HEK293 (cell line): Measurements from ENCODE around the gene C6orf58.

Experiments
- CTCF ChIA-PET: fragments of 350-600 bp; formaldehyde crosslinking; extraction: SDS; loops from one replicate; lab custom pipeline; 2021; ENCODE audit warnings: antibody characterized with exemption; lab: Yijun Ruan, JAX
- POLR2A ChIA-PET: fragments of 300-600 bp; formaldehyde crosslinking; extraction: SDS; loops from one replicate; lab custom pipeline; 2020; ENCODE audit warnings: antibody characterized with exemption, inconsistent platforms; lab: Yijun Ruan, JAX
- H3K27ac ChIP-seq: fragments of 200-500 bp; sonication (Bioruptor generic); 2 replicates; pipeline ENCODE4 v1.5.1; 2014; ENCODE audit warnings: low read depth, low read length, control low read depth, inconsistent platforms; ENCODE audit errors: extremely low read depth
- H3K36me3 ChIP-seq, 2 experiments: fragments of 200-500 bp in 1 of 2; sonication (Bioruptor generic) in 1 of 2; 1 replicate in 1 of 2; 2 replicates in 1 of 2; pipeline ENCODE4 v1.5.1; 2014 to 2017; ENCODE audit warnings: inconsistent platforms in 2 of 2, low read length in 2 of 2; ENCODE audit not compliant: control insufficient read depth in 2 of 2, insufficient read depth in 1 of 2
- H3K4me1 ChIP-seq: fragments of 200-500 bp; sonication (Bioruptor generic); 2 replicates; pipeline ENCODE4 v1.5.1; 2014; ENCODE audit warnings: mild to moderate bottlenecking, low read length, inconsistent platforms; ENCODE audit not compliant: control insufficient read depth, insufficient read depth
- H3K4me3 ChIP-seq: 2 replicates; pipeline ENCODE4 v1.5.1; 2011; ENCODE audit warnings: low read depth, mild to moderate bottlenecking, control low read depth, low read length, moderate library complexity
- H3K9me3 ChIP-seq: fragments of 200-500 bp; sonication (Bioruptor generic); 2 replicates; pipeline ENCODE4 v1.5.1; 2014; ENCODE audit warnings: low read depth, low read length, inconsistent platforms; ENCODE audit not compliant: control insufficient read depth, insufficient read depth
- KLF1 ChIP-seq: fragments of 450-650 bp; formaldehyde crosslinking; IDR thresholded peaks from 2 replicates; pipeline ENCODE4 v1.5.1; 2016; ENCODE audit warnings: missing biosample characterization, missing genetic modification characterization
- KLF7 ChIP-seq: fragments of 450-650 bp; formaldehyde crosslinking; IDR thresholded peaks from 2 replicates; pipeline ENCODE4 v1.5.1; 2016; ENCODE audit warnings: missing biosample characterization, missing genetic modification characterization, borderline replicate concordance
- PRDM1 ChIP-seq: fragments of 450-650 bp; formaldehyde crosslinking; IDR thresholded peaks from 2 replicates; pipeline ENCODE4; 2016; ENCODE audit warnings: missing biosample characterization, missing genetic modification characterization
- RBAK ChIP-seq: fragments of 450-650 bp; formaldehyde crosslinking; IDR thresholded peaks from 2 replicates; pipeline ENCODE4 v1.5.1; 2016; ENCODE audit warnings: missing biosample characterization, missing genetic modification characterization
- SCRT1 ChIP-seq: fragments of 450-650 bp; formaldehyde crosslinking; IDR thresholded peaks from 2 replicates; pipeline ENCODE4 v1.5.1; 2016; ENCODE audit warnings: missing biosample characterization, missing genetic modification characterization, borderline replicate concordance
- SETDB1 ChIP-seq: IDR thresholded peaks from one replicate; pipeline ENCODE4 v1.6.1; 2017; ENCODE audit warnings: mild to moderate bottlenecking, low read length, moderate library complexity, mixed read lengths; ENCODE audit not compliant: insufficient read length
- ZNF174 ChIP-seq: fragments of 450-650 bp; formaldehyde crosslinking; IDR thresholded peaks from 2 replicates; pipeline ENCODE4 v1.5.0; 2017; ENCODE audit warnings: missing biosample characterization, mild to moderate bottlenecking, missing genetic modification characterization
- ZNF211 ChIP-seq: fragments of 450-650 bp; formaldehyde crosslinking; IDR thresholded peaks from 2 replicates; pipeline ENCODE4 v1.5.1; 2016; ENCODE audit warnings: low read depth, missing biosample characterization, missing genetic modification characterization
- ZNF239 ChIP-seq: fragments of 450-650 bp; formaldehyde crosslinking; IDR thresholded peaks from 2 replicates; pipeline ENCODE4 v1.5.1; 2016; ENCODE audit warnings: missing biosample characterization, missing genetic modification characterization
- ZNF24 ChIP-seq: fragments of 450-650 bp; formaldehyde crosslinking; IDR thresholded peaks from 2 replicates; pipeline ENCODE4 v1.5.1; 2016; ENCODE audit warnings: missing biosample characterization, missing genetic modification characterization
- ZNF311 ChIP-seq: fragments of 450-650 bp; formaldehyde crosslinking; IDR thresholded peaks from 2 replicates; pipeline ENCODE4 v1.5.1; 2017; ENCODE audit warnings: missing biosample characterization, missing genetic modification characterization, borderline replicate concordance
- ZNF549 ChIP-seq: fragments of 450-650 bp; IDR thresholded peaks from 2 replicates; pipeline ENCODE4 v1.5.1; 2018; ENCODE audit warnings: missing biosample characterization, missing genetic modification characterization, mild to moderate bottlenecking, inconsistent platforms, moderate library complexity
- ZNF555 ChIP-seq: fragments of 450-650 bp; formaldehyde crosslinking; conservative IDR thresholded peaks from 2 replicates; pipeline ENCODE4 v1.5.1; 2017; ENCODE audit warnings: missing biosample characterization, mild to moderate bottlenecking, missing genetic modification characterization, inconsistent platforms
- ZNF571 ChIP-seq: fragments of 450-650 bp; formaldehyde crosslinking; IDR thresholded peaks from 2 replicates; pipeline ENCODE4 v1.5.0; 2017; ENCODE audit warnings: missing biosample characterization, missing genetic modification characterization
- ZNF621 ChIP-seq: fragments of 450-650 bp; formaldehyde crosslinking; IDR thresholded peaks from 2 replicates; pipeline ENCODE4 v1.5.1; 2017; ENCODE audit warnings: missing biosample characterization, missing genetic modification characterization
- ZNF624 ChIP-seq: fragments of 450-650 bp; formaldehyde crosslinking; IDR thresholded peaks from 2 replicates; pipeline ENCODE4 v1.5.1; 2017; ENCODE audit warnings: missing biosample characterization, missing genetic modification characterization
- ZNF677 ChIP-seq: fragments of 450-650 bp; IDR thresholded peaks from 2 replicates; pipeline ENCODE4 v1.5.0; 2018; ENCODE audit warnings: missing biosample characterization, mild to moderate bottlenecking, missing genetic modification characterization, moderate library complexity
- ZNF830 ChIP-seq: fragments of 450-650 bp; IDR thresholded peaks from 2 replicates; pipeline ENCODE4 v1.5.0; 2018; ENCODE audit warnings: missing biosample characterization, missing genetic modification characterization, low read depth, mild to moderate bottlenecking, moderate library complexity
- TF ChIP-seq, protein P1 (sequence below): fragments of 450-650 bp; formaldehyde crosslinking; IDR thresholded peaks from 2 replicates; pipeline ENCODE4 v1.5.1; 2016; ENCODE audit warnings: missing biosample characterization, missing genetic modification characterization
- TF ChIP-seq, protein P2 (sequence below): fragments of 450-650 bp; formaldehyde crosslinking; IDR thresholded peaks from 2 replicates; pipeline ENCODE4 v1.5.1; 2016; ENCODE audit warnings: missing biosample characterization, missing genetic modification characterization
- TF ChIP-seq, protein P3 (sequence below): fragments of 450-650 bp; formaldehyde crosslinking; IDR thresholded peaks from 2 replicates; pipeline ENCODE4 v1.5.1; 2016; ENCODE audit warnings: missing biosample characterization, missing genetic modification characterization, borderline replicate concordance
- TF ChIP-seq, protein P4 (sequence below): fragments of 450-650 bp; formaldehyde crosslinking; IDR thresholded peaks from 2 replicates; pipeline ENCODE4 v1.5.1; 2016; ENCODE audit warnings: missing biosample characterization, missing genetic modification characterization, borderline replicate concordance
- TF ChIP-seq, protein P5 (sequence below): fragments of 450-650 bp; formaldehyde crosslinking; IDR thresholded peaks from 2 replicates; pipeline ENCODE4 v1.5.1; 2016; ENCODE audit warnings: missing biosample characterization, missing genetic modification characterization, low read depth

Gene C6orf58

DNA sequence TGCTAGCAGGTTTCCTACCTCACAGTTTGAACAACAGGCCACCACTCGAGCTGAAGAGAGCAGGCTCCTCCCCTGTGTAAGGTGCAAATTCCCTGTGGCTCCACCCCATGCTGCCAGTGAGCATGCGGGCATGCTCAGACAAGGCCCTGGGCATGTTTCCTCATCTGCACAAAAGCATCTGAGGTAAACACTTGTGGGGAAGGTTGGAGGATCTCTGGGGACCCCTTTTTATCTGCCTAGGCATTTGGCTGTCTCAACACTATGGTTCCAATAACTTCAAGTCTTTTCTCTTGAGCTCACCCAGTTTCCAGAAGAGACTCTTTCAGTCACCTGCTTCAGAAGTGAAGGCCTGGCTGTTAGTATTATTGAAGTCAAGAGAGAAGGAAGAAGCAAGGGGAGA is 9.4 kb downstream of the C6orf58 start:
- peak; percentile 55 for TF ChIP-seq SETDB1
- TF ChIP-seq, protein P1, sequence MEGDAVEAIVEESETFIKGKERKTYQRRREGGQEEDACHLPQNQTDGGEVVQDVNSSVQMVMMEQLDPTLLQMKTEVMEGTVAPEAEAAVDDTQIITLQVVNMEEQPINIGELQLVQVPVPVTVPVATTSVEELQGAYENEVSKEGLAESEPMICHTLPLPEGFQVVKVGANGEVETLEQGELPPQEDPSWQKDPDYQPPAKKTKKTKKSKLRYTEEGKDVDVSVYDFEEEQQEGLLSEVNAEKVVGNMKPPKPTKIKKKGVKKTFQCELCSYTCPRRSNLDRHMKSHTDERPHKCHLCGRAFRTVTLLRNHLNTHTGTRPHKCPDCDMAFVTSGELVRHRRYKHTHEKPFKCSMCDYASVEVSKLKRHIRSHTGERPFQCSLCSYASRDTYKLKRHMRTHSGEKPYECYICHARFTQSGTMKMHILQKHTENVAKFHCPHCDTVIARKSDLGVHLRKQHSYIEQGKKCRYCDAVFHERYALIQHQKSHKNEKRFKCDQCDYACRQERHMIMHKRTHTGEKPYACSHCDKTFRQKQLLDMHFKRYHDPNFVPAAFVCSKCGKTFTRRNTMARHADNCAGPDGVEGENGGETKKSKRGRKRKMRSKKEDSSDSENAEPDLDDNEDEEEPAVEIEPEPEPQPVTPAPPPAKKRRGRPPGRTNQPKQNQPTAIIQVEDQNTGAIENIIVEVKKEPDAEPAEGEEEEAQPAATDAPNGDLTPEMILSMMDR (tag by site-specific recombination): no peak
- Histone ChIP-seq H3K36me3 (no peaks in the 10 kb centered on the region), H3K9me3 (no peaks in the 10 kb centered on the region), H3K4me3 (no peak overlapping the region), H3K27ac (no peak overlapping the region), H3K4me1 (no peaks in the 10 kb centered on the region)
- CTCF ChIA-PET: no interaction called here
- POLR2A ChIA-PET: no interaction called here

DNA sequence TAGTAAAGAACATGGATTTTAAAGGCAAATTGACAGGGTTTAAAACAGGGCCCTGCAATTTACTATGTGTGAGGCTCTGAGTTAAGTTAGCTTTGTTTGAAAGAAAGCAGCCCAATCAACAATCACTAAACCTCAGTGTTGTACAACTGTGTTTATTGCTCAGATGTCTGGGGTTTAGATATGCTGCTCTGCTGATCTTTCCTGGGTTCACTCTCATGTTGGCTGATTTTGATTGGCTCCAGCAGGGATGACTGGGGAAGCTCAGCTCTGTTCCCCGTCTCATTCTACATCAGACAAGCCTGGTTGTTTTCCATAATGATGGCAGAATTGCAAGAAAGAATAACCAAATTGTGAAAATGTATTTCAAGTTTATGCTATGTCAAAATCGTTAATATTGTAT is 10.9 kb downstream of the C6orf58 start:
- ChIA-PET CTCF (no interaction called here), POLR2A (no interaction called here)
- no peaks in the 10 kb centered on the region for H3K4me1 ChIP-seq
- no peak for TF ChIP-seq ZNF830 (tag by site-specific recombination)
- no peak for TF ChIP-seq ZNF571 (tag by site-specific recombination)
- peak; percentile 96 for TF ChIP-seq ZNF677 (tag by site-specific recombination)
- no peak for TF ChIP-seq PRDM1 (tag by site-specific recombination)
- H3K4me3 ChIP-seq: no peak overlapping the region
- H3K9me3 ChIP-seq: no peaks in the 10 kb centered on the region
- H3K36me3 ChIP-seq: no peaks in the 10 kb centered on the region
- H3K27ac ChIP-seq: no peak overlapping the region

DNA sequence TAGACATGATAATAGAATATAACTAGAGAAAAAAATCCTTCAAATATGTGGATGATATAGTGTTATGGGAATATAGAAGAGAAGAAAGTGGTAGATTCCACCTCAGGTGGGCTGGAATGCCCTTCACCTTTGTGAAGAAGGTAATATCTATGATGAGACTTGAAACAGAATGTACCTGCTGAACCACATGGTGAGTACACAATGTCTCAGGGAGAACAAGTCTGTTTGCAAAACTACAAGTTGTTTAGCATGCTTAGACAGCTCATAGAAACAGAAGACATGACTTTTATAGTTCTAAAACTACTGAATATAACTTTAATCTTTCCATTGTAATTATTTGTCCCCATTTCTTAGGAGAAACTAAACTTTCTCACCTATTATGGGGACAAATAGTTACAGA is 12.2 kb downstream of the C6orf58 start:
- POLR2A ChIA-PET: no interaction called here
- Histone ChIP-seq H3K36me3 (no peaks in the 10 kb centered on the region), H3K4me1 (no peaks in the 10 kb centered on the region), H3K27ac (no peak overlapping the region), H3K9me3 (no peaks in the 10 kb centered on the region), H3K4me3 (no peak overlapping the region)
- CTCF ChIA-PET: interaction anchor here (0.8 kb wide), 1 partner anchor 100 kb away, joined by 3 read pairs; no protein-coding TSS in a partner anchor
- TF ChIP-seq ZNF555 (tag by site-specific recombination): no peak
- TF ChIP-seq KLF1 (tag by site-specific recombination): no peak
- TF ChIP-seq ZNF621 (tag by site-specific recombination): no peak
- TF ChIP-seq RBAK (tag by site-specific recombination): no peak
- no peak for TF ChIP-seq ZNF174
- TF ChIP-seq, protein P2, sequence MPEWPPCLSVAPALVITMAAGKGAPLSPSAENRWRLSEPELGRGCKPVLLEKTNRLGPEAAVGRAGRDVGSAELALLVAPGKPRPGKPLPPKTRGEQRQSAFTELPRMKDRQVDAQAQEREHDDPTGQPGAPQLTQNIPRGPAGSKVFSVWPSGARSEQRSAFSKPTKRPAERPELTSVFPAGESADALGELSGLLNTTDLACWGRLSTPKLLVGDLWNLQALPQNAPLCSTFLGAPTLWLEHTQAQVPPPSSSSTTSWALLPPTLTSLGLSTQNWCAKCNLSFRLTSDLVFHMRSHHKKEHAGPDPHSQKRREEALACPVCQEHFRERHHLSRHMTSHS: no peak
- TF ChIP-seq ZNF549 (tag by site-specific recombination): no peak
- no peak for TF ChIP-seq KLF7 (tag by site-specific recombination)
- TF ChIP-seq ZNF624 (tag by site-specific recombination): no peak
- no peak for TF ChIP-seq ZNF211 (tag by site-specific recombination)
- TF ChIP-seq ZNF239 (tag by site-specific recombination): no peak
- TF ChIP-seq, protein P3, sequence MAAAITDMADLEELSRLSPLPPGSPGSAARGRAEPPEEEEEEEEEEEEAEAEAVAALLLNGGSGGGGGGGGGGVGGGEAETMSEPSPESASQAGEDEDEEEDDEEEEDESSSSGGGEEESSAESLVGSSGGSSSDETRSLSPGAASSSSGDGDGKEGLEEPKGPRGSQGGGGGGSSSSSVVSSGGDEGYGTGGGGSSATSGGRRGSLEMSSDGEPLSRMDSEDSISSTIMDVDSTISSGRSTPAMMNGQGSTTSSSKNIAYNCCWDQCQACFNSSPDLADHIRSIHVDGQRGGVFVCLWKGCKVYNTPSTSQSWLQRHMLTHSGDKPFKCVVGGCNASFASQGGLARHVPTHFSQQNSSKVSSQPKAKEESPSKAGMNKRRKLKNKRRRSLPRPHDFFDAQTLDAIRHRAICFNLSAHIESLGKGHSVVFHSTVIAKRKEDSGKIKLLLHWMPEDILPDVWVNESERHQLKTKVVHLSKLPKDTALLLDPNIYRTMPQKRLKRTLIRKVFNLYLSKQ (tag by site-specific recombination): no peak
- TF ChIP-seq SCRT1 (tag by site-specific recombination): no peak
- TF ChIP-seq, protein P4, sequence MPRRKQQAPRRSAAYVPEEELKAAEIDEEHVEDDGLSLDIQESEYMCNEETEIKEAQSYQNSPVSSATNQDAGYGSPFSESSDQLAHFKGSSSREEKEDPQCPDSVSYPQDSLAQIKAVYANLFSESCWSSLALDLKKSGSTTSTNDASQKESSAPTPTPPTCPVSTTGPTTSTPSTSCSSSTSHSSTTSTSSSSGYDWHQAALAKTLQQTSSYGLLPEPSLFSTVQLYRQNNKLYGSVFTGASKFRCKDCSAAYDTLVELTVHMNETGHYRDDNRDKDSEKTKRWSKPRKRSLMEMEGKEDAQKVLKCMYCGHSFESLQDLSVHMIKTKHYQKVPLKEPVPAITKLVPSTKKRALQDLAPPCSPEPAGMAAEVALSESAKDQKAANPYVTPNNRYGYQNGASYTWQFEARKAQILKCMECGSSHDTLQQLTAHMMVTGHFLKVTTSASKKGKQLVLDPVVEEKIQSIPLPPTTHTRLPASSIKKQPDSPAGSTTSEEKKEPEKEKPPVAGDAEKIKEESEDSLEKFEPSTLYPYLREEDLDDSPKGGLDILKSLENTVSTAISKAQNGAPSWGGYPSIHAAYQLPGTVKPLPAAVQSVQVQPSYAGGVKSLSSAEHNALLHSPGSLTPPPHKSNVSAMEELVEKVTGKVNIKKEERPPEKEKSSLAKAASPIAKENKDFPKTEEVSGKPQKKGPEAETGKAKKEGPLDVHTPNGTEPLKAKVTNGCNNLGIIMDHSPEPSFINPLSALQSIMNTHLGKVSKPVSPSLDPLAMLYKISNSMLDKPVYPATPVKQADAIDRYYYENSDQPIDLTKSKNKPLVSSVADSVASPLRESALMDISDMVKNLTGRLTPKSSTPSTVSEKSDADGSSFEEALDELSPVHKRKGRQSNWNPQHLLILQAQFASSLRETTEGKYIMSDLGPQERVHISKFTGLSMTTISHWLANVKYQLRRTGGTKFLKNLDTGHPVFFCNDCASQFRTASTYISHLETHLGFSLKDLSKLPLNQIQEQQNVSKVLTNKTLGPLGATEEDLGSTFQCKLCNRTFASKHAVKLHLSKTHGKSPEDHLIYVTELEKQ (tag by site-specific recombination): no peak
- TF ChIP-seq ZNF311 (tag by site-specific recombination): no peak
- no peak for TF ChIP-seq ZNF24 (tag by site-specific recombination)
- TF ChIP-seq, protein P5, sequence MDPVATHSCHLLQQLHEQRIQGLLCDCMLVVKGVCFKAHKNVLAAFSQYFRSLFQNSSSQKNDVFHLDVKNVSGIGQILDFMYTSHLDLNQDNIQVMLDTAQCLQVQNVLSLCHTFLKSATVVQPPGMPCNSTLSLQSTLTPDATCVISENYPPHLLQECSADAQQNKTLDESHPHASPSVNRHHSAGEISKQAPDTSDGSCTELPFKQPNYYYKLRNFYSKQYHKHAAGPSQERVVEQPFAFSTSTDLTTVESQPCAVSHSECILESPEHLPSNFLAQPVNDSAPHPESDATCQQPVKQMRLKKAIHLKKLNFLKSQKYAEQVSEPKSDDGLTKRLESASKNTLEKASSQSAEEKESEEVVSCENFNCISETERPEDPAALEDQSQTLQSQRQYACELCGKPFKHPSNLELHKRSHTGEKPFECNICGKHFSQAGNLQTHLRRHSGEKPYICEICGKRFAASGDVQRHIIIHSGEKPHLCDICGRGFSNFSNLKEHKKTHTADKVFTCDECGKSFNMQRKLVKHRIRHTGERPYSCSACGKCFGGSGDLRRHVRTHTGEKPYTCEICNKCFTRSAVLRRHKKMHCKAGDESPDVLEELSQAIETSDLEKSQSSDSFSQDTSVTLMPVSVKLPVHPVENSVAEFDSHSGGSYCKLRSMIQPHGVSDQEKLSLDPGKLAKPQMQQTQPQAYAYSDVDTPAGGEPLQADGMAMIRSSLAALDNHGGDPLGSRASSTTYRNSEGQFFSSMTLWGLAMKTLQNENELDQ (tag by site-specific recombination): no peak
